HEK293 (cell line): ENCODE measurements around the gene FBN2.

ENCODE experiments used
- ATF2 ChIP-seq: fragments of 450-650 bp; formaldehyde crosslinking; IDR thresholded peaks from 2 replicates; pipeline ENCODE4 v1.5.1; 2016; ENCODE audit warnings: missing biosample characterization, missing genetic modification characterization, low read depth
- BCL11A ChIP-seq: fragments of 450-650 bp; formaldehyde crosslinking; IDR thresholded peaks from 2 replicates; pipeline ENCODE4 v1.5.1; 2016; ENCODE audit warnings: low read depth, missing biosample characterization, missing genetic modification characterization
- CTCF ChIP-seq: fragments of 450-650 bp; formaldehyde crosslinking; IDR thresholded peaks from 2 replicates; pipeline ENCODE4 v1.5.1; 2016; ENCODE audit warnings: missing biosample characterization, missing genetic modification characterization
- MYNN ChIP-seq: fragments of 450-650 bp; formaldehyde crosslinking; IDR thresholded peaks from 2 replicates; pipeline ENCODE4 v1.5.1; 2016; ENCODE audit warnings: missing biosample characterization, missing genetic modification characterization, borderline replicate concordance
- REPIN1 ChIP-seq: fragments of 450-650 bp; formaldehyde crosslinking; IDR thresholded peaks from 2 replicates; pipeline ENCODE4 v1.5.1; 2017; ENCODE audit warnings: missing biosample characterization, missing genetic modification characterization, low read depth
- TRIM28 ChIP-seq: IDR thresholded peaks from 2 replicates; pipeline ENCODE4 v1.6.1; 2011; ENCODE audit warnings: low read length, control low read depth, borderline replicate concordance
- ZBTB7A ChIP-seq: fragments of 450-650 bp; formaldehyde crosslinking; IDR thresholded peaks from 2 replicates; pipeline ENCODE4 v1.5.1; 2016; ENCODE audit warnings: low read depth, missing biosample characterization, missing genetic modification characterization
- ZNF138 ChIP-seq: fragments of 450-650 bp; formaldehyde crosslinking; IDR thresholded peaks from 2 replicates; pipeline ENCODE4 v1.5.1; 2016; ENCODE audit warnings: missing biosample characterization, missing genetic modification characterization, borderline replicate concordance
- ZNF274 ChIP-seq, 2 experiments: fragments of 200-500 bp in 1 of 2; fragments of 450-650 bp in 1 of 2; sonication (Bioruptor generic) in 1 of 2; formaldehyde crosslinking in 1 of 2; IDR thresholded peaks; 2 replicates each; pipeline versions ENCODE4 v1.5.1 to v1.6.1; 2014 to 2016; ENCODE audit warnings: borderline replicate concordance in 1 of 2, inconsistent platforms in 1 of 2, low read length in 1 of 2, missing biosample characterization in 1 of 2, missing genetic modification characterization in 1 of 2
- ZNF311 ChIP-seq: fragments of 450-650 bp; formaldehyde crosslinking; IDR thresholded peaks from 2 replicates; pipeline ENCODE4 v1.5.1; 2017; ENCODE audit warnings: missing biosample characterization, missing genetic modification characterization, borderline replicate concordance
- ZNF777 ChIP-seq: fragments of 450-650 bp; formaldehyde crosslinking; IDR thresholded peaks from 2 replicates; pipeline ENCODE4 v1.5.1; 2017; ENCODE audit warnings: missing biosample characterization, missing genetic modification characterization, borderline replicate concordance
- ZNF785 ChIP-seq: fragments of 450-650 bp; formaldehyde crosslinking; IDR thresholded peaks from 2 replicates; pipeline ENCODE4 v1.5.1; 2016; ENCODE audit warnings: missing biosample characterization, missing genetic modification characterization

GRCh38 chr5:128245974-128246373 lies 292.1 kb downstream of the FBN2 start:
- no peak for TF ChIP-seq CTCF (tag by site-specific recombination)
- TF ChIP-seq ZNF311 (tag by site-specific recombination) = no peak
- TF ChIP-seq ZNF777 (tag by site-specific recombination) = no peak
- TF ChIP-seq REPIN1 (tag by site-specific recombination) = no peak
- TF ChIP-seq ZNF785 = no peak
- TF ChIP-seq ZNF274 (IDR thresholded peaks at IDR 0.05; ENCODE audit: low read length) = no peak
- no peak for TF ChIP-seq ZNF274 (tag by site-specific recombination; IDR thresholded peaks at IDR 0.05; ENCODE audit: borderline replicate concordance)
- TF ChIP-seq ZNF138 (tag by site-specific recombination) = no peak
- no peak for TF ChIP-seq BCL11A (tag by site-specific recombination)
- no peak for TF ChIP-seq MYNN
- TF ChIP-seq TRIM28 = no peak
- TF ChIP-seq ATF2 = no peak
- no peak for TF ChIP-seq ZBTB7A (tag by site-specific recombination)
